GM12878 (cell line): ENCODE measurements around the gene SMPD3. TPM values are rescaled to one million over a fixed set of nuclear protein-coding genes. Genes with fewer than 3 reads are reported as not detected.

ENCODE experiments used
- ASH2L ChIP-seq: fragments of 300-600, 200-600 bp; sonication (generic); IDR thresholded peaks from 2 replicates; pipeline ENCODE4 v1.6.1; 2017; ENCODE audit warnings: low read depth, mild to moderate bottlenecking, borderline replicate concordance
- BMI1 ChIP-seq: fragments of 450-650 bp; IDR thresholded peaks from 2 replicates; pipeline ENCODE4 v1.6.1; 2016; ENCODE audit warnings: mild to moderate bottlenecking, moderate library complexity, borderline replicate concordance
- CHD1 ChIP-seq: IDR thresholded peaks from 2 replicates; pipeline ENCODE4 v1.6.1; 2012; ENCODE audit warnings: low read depth, low read length, improper control_type of control experiment
- CHD2 ChIP-seq: IDR thresholded peaks from 2 replicates; pipeline ENCODE4 v1.6.1; 2011; ENCODE audit warnings: low read depth, low read length, improper control_type of control experiment, borderline replicate concordance
- CREB1 ChIP-seq: IDR thresholded peaks from 2 replicates; pipeline ENCODE4 v1.6.1; 2012; ENCODE audit warnings: low read depth, mild to moderate bottlenecking, inconsistent platforms
- EED ChIP-seq: sonication (generic); IDR thresholded peaks from 2 replicates; pipeline ENCODE4 v1.6.1; 2016; ENCODE audit warnings: antibody characterized with exemption, low read depth
- FOXM1 ChIP-seq: IDR thresholded peaks from 2 replicates; pipeline ENCODE4 v1.6.1; 2012; ENCODE audit warnings: low read depth, mild to moderate bottlenecking, inconsistent platforms, low read length, moderate library complexity
- GATAD2B ChIP-seq: fragments of 450-650 bp; conservative IDR thresholded peaks from 2 replicates; pipeline ENCODE4 v1.6.1; 2017; ENCODE audit warnings: low read depth, mild to moderate bottlenecking, moderate library complexity
- HSF1 ChIP-seq: fragments of 150-350 bp; IDR thresholded peaks from 2 replicates; pipeline ENCODE4 v1.6.1; 2014; ENCODE audit warnings: mild to moderate bottlenecking, low read depth, low read length
- MEF2A ChIP-seq: IDR thresholded peaks from 2 replicates; pipeline ENCODE4 v1.6.1; 2011; ENCODE audit warnings: low read depth, mild to moderate bottlenecking, low read length, moderate library complexity; ENCODE audit not compliant: insufficient read depth
- MEF2B ChIP-seq: fragments of 450-650 bp; IDR thresholded peaks from 2 replicates; pipeline ENCODE4 v1.6.1; 2018; ENCODE audit warnings: mild to moderate bottlenecking, moderate library complexity; ENCODE audit not compliant: partially characterized antibody, poor library complexity, severe bottlenecking
- MTA2 ChIP-seq: fragments of 450-650 bp; IDR thresholded peaks from 2 replicates; pipeline ENCODE4 v1.6.1; 2016; ENCODE audit warnings: low read depth, mild to moderate bottlenecking, moderate library complexity
- MXI1 ChIP-seq: fragments of 150-350 bp; IDR thresholded peaks from 2 replicates; pipeline ENCODE4 v1.6.1; 2011; ENCODE audit warnings: low read depth, mild to moderate bottlenecking, inconsistent platforms, low read length, improper control_type of control experiment
- NR2C2 ChIP-seq: IDR thresholded peaks from 2 replicates; pipeline ENCODE4 v1.6.1; 2011; ENCODE audit warnings: borderline replicate concordance, low read depth; ENCODE audit not compliant: control insufficient read depth, insufficient read length
- NR2F1 ChIP-seq: fragments of 450-650 bp; conservative IDR thresholded peaks from 2 replicates; pipeline ENCODE4 v1.6.1; 2017; ENCODE audit warnings: mild to moderate bottlenecking
- NRF1 ChIP-seq: conservative IDR thresholded peaks from 2 replicates; pipeline ENCODE4 v1.6.1; 2011; ENCODE audit warnings: mild to moderate bottlenecking, low read depth, low read length, improper control_type of control experiment
- RCOR1 ChIP-seq: conservative IDR thresholded peaks from 2 replicates; pipeline ENCODE4 v1.6.1; 2012; ENCODE audit warnings: low read depth, low read length, improper control_type of control experiment
- SMC3 ChIP-seq: IDR thresholded peaks from 2 replicates; pipeline ENCODE4 v1.6.1; 2011; ENCODE audit warnings: low read length, improper control_type of control experiment, borderline replicate concordance
- SREBF1 ChIP-seq: IDR thresholded peaks from 2 replicates; pipeline ENCODE4 v1.6.1; 2012; ENCODE audit warnings: mild to moderate bottlenecking, low read length
- SREBF2 ChIP-seq: IDR thresholded peaks from 2 replicates; pipeline ENCODE4 v1.6.1; 2012; ENCODE audit warnings: mild to moderate bottlenecking, low read length
- TARDBP ChIP-seq: IDR thresholded peaks from 2 replicates; pipeline ENCODE4 v1.6.1; 2016; ENCODE audit warnings: borderline replicate concordance
- WRNIP1 ChIP-seq: IDR thresholded peaks from 2 replicates; pipeline ENCODE4 v1.6.1; 2011; ENCODE audit warnings: low read depth, low read length, improper control_type of control experiment, borderline replicate concordance
- YBX1 ChIP-seq: fragments of 450-650 bp; IDR thresholded peaks from 2 replicates; pipeline ENCODE4 v1.6.1; 2016; ENCODE audit warnings: antibody characterized with exemption
- YY1 ChIP-seq: IDR thresholded peaks from 2 replicates; pipeline ENCODE4 v1.6.1; 2011; ENCODE audit warnings: low read depth, mild to moderate bottlenecking, low read length
- ZZZ3 ChIP-seq: IDR thresholded peaks from 2 replicates; pipeline ENCODE4 v1.6.1; 2011; ENCODE audit warnings: low read depth; ENCODE audit not compliant: control insufficient read depth, insufficient read length
- polyA plus RNA-seq, 11 experiments: library from polyadenylated mRNA; depleted of rRNA in 4 of 11; unstranded in 6 of 11; stranded (reverse) in 5 of 11; fragments of >200 nt; fragmentation: Nextera tagmentation in 4 of 11; fragmentation: Illumina TruSeq in 1 of 11; extraction: Ambion mirVana in 4 of 11; extraction: Trizol in 1 of 11; gene quantifications; 1 replicate in 1 of 11; 2 replicates in 10 of 11; pipeline versions ENCODE4 v1.2.1 to v1.2.3, GENCODE V29; 2011 to 2016; ENCODE audit warnings: inconsistent platforms in 2 of 11, missing spikeins in 2 of 11, low read depth in 1 of 11
- total RNA-seq, 4 experiments: library from RNA; depleted of rRNA in 3 of 4; stranded (reverse); fragments of >200 nt in 3 of 4; fragmentation: Illumina TruSeq in 1 of 4; extraction: Trizol in 1 of 4; gene quantifications; 2 replicates each; pipeline versions ENCODE4 v1.2.1 to v1.2.3, GENCODE V29; 2013 to 2021
- TF ChIP-seq, protein P1 (sequence below): fragments of 450-650 bp; IDR thresholded peaks from 2 replicates; pipeline ENCODE4 v1.6.1; 2017; ENCODE audit warnings: mild to moderate bottlenecking
- TF ChIP-seq, protein P2 (sequence below): fragments of 450-650 bp; IDR thresholded peaks from 2 replicates; pipeline ENCODE4 v1.6.1; 2018; ENCODE audit warnings: mild to moderate bottlenecking, low read depth, moderate library complexity; ENCODE audit not compliant: partially characterized antibody

SMPD3 gene
- total and polyA plus RNA-seq, 10 of the 15 experiments (the other 5 are each of a cell fraction or from before 2014, with no cell fraction given) = 0.04 to 2.0 (median 1.2) TPM

- TF ChIP-seq SMC3 = peak; percentile 22; the same call in 1 of the 2 replicates
- no peak for TF ChIP-seq MEF2B
- no peak for TF ChIP-seq NR2C2
- no peak for TF ChIP-seq BMI1
- no peak for TF ChIP-seq SREBF1
- no peak for TF ChIP-seq ASH2L
- TF ChIP-seq MTA2 = peak; percentile 83
- TF ChIP-seq RCOR1 = 0 out of 2 replicates have a peak, but pooled peaks have one; percentile 53
- TF ChIP-seq, protein P1, sequence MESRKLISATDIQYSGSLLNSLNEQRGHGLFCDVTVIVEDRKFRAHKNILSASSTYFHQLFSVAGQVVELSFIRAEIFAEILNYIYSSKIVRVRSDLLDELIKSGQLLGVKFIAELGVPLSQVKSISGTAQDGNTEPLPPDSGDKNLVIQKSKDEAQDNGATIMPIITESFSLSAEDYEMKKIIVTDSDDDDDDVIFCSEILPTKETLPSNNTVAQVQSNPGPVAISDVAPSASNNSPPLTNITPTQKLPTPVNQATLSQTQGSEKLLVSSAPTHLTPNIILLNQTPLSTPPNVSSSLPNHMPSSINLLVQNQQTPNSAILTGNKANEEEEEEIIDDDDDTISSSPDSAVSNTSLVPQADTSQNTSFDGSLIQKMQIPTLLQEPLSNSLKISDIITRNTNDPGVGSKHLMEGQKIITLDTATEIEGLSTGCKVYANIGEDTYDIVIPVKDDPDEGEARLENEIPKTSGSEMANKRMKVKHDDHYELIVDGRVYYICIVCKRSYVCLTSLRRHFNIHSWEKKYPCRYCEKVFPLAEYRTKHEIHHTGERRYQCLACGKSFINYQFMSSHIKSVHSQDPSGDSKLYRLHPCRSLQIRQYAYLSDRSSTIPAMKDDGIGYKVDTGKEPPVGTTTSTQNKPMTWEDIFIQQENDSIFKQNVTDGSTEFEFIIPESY = no peak
- peak; percentile 95 for TF ChIP-seq EED
- TF ChIP-seq CREB1 = no peak
- no peak for TF ChIP-seq SREBF2
- peak; percentile 80 for TF ChIP-seq NR2F1
- TF ChIP-seq, protein P2, sequence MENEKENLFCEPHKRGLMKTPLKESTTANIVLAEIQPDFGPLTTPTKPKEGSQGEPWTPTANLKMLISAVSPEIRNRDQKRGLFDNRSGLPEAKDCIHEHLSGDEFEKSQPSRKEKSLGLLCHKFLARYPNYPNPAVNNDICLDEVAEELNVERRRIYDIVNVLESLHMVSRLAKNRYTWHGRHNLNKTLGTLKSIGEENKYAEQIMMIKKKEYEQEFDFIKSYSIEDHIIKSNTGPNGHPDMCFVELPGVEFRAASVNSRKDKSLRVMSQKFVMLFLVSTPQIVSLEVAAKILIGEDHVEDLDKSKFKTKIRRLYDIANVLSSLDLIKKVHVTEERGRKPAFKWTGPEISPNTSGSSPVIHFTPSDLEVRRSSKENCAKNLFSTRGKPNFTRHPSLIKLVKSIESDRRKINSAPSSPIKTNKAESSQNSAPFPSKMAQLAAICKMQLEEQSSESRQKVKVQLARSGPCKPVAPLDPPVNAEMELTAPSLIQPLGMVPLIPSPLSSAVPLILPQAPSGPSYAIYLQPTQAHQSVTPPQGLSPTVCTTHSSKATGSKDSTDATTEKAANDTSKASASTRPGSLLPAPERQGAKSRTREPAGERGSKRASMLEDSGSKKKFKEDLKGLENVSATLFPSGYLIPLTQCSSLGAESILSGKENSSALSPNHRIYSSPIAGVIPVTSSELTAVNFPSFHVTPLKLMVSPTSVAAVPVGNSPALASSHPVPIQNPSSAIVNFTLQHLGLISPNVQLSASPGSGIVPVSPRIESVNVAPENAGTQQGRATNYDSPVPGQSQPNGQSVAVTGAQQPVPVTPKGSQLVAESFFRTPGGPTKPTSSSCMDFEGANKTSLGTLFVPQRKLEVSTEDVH = no peak
- TF ChIP-seq HSF1 = no peak
- TF ChIP-seq MXI1 = peak; percentile 47
- no peak for TF ChIP-seq ZZZ3
- TF ChIP-seq MEF2A = peak; percentile 72; the same call in 1 of the 2 replicates
- peak; percentile 22; the same call in 1 of the 2 replicates for TF ChIP-seq CHD2
- no peak for TF ChIP-seq CHD1
- TF ChIP-seq WRNIP1 = no peak
- peak; percentile 98 for TF ChIP-seq GATAD2B
- TF ChIP-seq YY1 = peak; percentile 46; the same call in 1 of the 2 replicates
- TF ChIP-seq NRF1 = no peak
- TF ChIP-seq TARDBP = 0 out of 2 replicates have a peak, but pooled peaks have one; percentile 27
- no peak for TF ChIP-seq FOXM1
- no peak for TF ChIP-seq YBX1
Measured at GRCh38 chr16:68470461-68471150, 22.3 kb upstream of the SMPD3 start (continued).
